Heart left ventricle (tissue), 13 donors: Measurements from ENCODE around the gene COPZ1.

Experiments
- CTCF ChIP-seq, 12 donors: fragments of 200-600 bp; sonication (generic) in 4 of 12; IDR thresholded peaks; one replicate each; pipeline versions ENCODE4 v1.5.0 to v1.8.0; 2018 to 2022; ENCODE audit warnings: antibody characterized with exemption in 12 of 12, mild to moderate bottlenecking in 5 of 12
- POLR2A ChIP-seq, 2 donors: fragments of 450-650 bp; IDR thresholded peaks; one replicate each; pipeline ENCODE4 v1.6.1; 2017; ENCODE audit warnings: antibody characterized with exemption in 2 of 2, mild to moderate bottlenecking in 2 of 2, moderate library complexity in 2 of 2
- donor health status: ischemic (EF 13 %, LVEDD 7.1; RV severe dilation, severe dysfunction).
- donor health status: DM: no; HTN: yes; CAD: no.
- donor health status: DM: no; HTN: no; CAD: no.
- donor health status: ischemic (EF 25% LVEDD 6.9; RV normal size, moderate dysfunction).
- donor health status: ischemic (EF 25% LVEDD 5.7; RV mildly dilated, moderate dysfunction).
- donor health status: ischemic (EF 35%, LVEDD 5.7; RV mildly dilated, moderate dysfunction).
- donor health status: nonischemic (EF 11% LVEDD 7.7; RV severe dilation, severe dysfunction).
- donor health status: DM: yes; HTN: yes; CAD: no.
- donor health status: PGD.
- donor health status: ischemic (EF 29% LVEDD 5.4; RV normal size, mild dysfunction).
- donor health status: nonischemic (EF 23%, LVEDD 6.1; RV moderate dilation, normal function).

GRCh38 chr12:54329759-54330158 lies 4.8 kb downstream of the COPZ1 start:
- TF ChIP-seq CTCF (IDR thresholded peaks at IDR 0.05) (no peak), POLR2A (IDR thresholded peaks at IDR 0.05) (no peak)
